KOPT-K1 (cell line): ENCODE data around the gene ZCCHC24.
"Not testable (repeated sequence)": the region's sequence is repeated elsewhere in the genome, so short reads cannot be mapped to it uniquely, and the experiment has no call there.

Experiments used
- H3K27ac ChIP-seq: fragments of 200-600 bp; sonication (generic); 2 replicates; pipeline ENCODE4 v1.5.1; 2016; ENCODE audit warnings: antibody characterized with exemption, mild to moderate bottlenecking, low read depth, low read length; ENCODE audit not compliant: poor library complexity, severe bottlenecking
- H3K36me3 ChIP-seq: fragments of 200-600 bp; sonication (generic); 2 replicates; pipeline ENCODE4 v1.5.1; 2017; ENCODE audit warnings: antibody characterized with exemption, mild to moderate bottlenecking, low read length, moderate library complexity; ENCODE audit not compliant: insufficient read depth
- H3K9me3 ChIP-seq: fragments of 200-600 bp; sonication (generic); 2 replicates; pipeline ENCODE4 v1.5.1; 2017; ENCODE audit warnings: antibody characterized with exemption, low read length, mild to moderate bottlenecking; ENCODE audit not compliant: insufficient read depth, poor library complexity, severe bottlenecking

Gene ZCCHC24

DNA sequence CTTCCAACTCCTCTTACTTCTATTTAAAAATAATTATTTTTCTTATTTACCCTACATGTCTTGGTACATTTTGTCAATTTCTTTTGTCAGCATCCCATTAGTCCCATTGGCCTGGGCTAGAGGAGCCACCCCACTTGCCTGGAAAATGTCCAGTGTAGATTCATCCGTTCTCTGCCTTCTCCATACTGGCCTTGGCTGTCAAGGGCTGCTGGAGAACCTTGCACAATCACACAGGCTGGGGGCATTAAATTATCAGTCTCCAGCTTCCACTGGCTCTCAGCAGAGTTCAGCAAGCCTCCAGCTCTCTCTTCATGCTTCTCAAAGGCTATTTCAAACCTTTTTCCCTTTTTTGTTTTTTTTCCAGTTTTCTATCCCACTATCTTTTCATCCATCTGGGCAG is 13.8 kb upstream of the ZCCHC24 start:
- Histone ChIP-seq H3K27ac (no peak overlapping the region), H3K9me3 (no peaks in the 10 kb centered on the region), H3K36me3 (no peaks in the 10 kb centered on the region)

DNA sequence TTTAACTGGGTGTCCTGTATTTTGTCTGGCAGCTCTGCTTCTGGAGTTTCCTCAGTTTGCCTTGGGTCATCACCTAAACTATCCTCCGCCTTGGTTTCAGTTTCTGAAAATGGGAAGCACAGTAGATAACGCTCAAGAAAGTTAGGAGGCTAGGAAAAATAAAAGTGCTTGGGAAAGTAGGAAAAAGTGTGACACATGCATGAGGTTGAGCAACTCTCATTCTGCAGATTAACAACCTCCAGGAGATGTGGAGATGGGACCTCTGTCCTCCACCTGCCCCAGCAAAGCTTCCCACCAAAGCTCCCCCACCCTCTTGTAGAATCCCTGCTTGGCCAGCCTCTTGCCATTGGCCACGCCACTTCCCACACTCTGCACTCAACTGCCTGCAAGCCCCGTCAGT is 13.1 kb upstream of the ZCCHC24 start:
- Histone ChIP-seq H3K36me3 (no peaks in the 10 kb centered on the region), H3K9me3 (no peaks in the 10 kb centered on the region), H3K27ac (no peak overlapping the region)

DNA sequence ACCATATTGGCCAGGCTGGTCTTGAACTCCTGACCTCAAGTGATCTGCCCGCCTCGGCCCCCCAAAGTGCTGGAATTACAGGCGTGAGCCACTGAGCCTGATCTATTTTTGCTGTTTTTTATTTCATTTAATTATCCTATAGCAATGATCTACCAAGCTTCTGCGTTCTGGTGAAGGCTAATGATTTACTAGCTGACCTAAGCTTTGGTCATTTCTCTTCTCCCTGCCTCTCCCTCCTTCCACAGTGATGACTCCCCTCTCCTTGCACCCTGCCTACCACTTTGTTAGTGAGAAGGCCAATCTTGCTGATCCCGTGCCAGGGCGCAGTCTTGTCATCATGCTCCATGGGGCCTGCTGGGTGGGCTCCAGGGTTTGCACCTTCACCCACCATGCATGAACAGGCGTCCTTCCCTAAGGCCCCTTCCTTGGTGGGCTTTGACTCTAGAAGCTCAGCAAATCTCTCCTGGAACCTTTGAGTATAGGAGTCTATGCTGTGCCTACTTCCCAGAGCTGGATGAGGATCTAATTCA is 11.9 kb upstream of the ZCCHC24 start:
- Histone ChIP-seq H3K36me3 (no peaks in the 10 kb centered on the region), H3K27ac (no peak overlapping the region), H3K9me3 (no peaks in the 10 kb centered on the region)

DNA sequence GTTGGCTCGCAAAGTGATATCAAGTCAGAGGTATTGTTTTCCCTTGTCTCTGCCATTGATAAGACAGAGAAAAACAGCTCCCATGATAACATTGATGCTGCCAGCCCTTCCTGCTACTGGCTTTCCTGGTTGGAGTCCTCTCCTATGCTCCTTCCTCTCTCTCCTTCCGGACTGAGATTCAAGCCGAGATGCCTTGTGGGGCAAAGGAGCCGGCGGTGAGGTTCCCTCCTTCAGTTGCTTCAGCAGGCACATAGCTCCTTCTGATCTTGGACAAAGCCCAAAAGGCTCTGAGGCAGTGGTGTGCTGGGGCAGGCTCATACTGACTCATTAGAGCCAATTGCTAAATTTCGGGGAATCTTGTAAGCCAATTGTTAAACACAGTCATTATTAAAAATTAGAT is 8.8 kb upstream of the ZCCHC24 start:
- Histone ChIP-seq H3K27ac (no peak overlapping the region), H3K36me3 (no peaks in the 10 kb centered on the region)

DNA sequence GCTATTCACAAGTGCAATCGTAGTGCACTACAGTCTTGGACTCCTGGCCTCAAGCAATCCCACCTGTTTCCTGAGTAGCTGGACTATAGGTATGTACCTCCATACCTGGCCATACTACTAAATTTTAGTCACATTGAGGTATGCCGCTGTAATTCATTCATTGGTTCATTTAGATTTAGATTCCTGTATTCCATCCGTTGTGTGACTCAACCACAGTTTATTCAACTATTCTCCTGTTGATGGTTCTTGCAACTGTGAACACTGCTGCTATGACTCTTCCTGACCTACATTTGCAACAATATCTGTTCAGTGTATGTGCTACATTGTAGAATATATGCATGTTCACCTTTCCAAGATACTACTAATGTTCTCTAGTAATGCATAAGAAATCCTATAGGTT is 8.0 kb upstream of the ZCCHC24 start:
- H3K36me3 ChIP-seq, result no peaks in the 10 kb centered on the region
- H3K27ac ChIP-seq, result no peak overlapping the region
- H3K9me3 ChIP-seq, result no peaks in the 10 kb centered on the region

More for the DNA sequence above, 8.8 kb upstream of the ZCCHC24 start:
- no peaks in the 10 kb centered on the region for H3K9me3 ChIP-seq

DNA sequence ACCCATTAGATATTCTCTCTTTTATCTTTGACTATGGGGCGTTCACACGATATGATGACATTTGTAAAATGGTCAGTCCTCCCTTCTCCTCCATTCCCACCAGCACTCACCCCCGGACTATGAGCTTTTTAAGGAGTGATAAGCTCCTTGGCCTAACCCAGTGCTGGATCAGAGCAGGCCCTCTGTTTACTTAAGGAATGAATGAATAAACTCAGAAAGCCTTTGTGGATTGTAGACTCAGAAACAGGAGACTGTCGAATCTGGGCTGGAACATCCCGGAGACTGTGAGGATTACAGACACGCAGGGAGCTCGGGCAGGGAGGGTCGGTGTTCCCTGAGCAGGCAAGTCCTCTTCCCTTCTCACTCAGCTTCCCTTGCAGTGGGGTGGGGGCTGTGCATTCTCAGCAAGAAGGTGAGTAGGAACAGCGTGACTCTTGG is 6.8 kb upstream of the ZCCHC24 start:
- no peaks in the 10 kb centered on the region for H3K36me3 ChIP-seq
- no peak overlapping the region for H3K27ac ChIP-seq
- H3K9me3 ChIP-seq, result no peaks in the 10 kb centered on the region

DNA sequence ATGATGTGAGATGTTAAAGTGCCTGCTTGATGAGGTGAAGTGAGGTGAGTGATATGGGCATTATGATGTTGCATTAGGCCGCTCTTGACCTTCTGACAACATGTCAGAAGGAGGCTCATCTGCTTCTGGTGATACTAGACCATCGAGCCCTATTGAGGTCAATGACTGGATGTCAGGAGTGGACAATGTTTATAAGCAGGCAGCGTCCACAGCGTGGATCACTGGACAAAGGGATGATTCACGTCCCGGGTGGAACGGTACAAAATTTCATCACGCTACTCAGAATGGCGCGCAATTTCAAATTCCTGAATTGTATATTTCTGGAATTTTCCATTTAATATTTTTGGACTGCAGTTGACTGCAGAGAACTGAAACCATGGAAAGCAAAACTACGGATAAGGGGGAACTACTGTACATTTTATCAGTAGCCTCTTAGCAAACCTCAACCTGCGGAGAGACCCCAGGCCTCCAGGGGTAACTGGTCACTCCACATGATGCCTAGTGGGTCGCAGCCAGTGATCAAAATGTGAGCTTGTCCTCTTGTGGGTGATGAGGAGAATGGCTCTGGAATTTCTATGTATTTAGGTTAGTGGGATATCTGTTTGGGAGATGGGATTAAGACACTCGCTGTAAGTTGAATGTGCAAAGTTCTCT is 5.7 kb upstream of the ZCCHC24 start:
- Histone ChIP-seq H3K36me3 (no peaks in the 10 kb centered on the region), H3K27ac (no peak overlapping the region), H3K9me3 (no peaks in the 10 kb centered on the region)

DNA sequence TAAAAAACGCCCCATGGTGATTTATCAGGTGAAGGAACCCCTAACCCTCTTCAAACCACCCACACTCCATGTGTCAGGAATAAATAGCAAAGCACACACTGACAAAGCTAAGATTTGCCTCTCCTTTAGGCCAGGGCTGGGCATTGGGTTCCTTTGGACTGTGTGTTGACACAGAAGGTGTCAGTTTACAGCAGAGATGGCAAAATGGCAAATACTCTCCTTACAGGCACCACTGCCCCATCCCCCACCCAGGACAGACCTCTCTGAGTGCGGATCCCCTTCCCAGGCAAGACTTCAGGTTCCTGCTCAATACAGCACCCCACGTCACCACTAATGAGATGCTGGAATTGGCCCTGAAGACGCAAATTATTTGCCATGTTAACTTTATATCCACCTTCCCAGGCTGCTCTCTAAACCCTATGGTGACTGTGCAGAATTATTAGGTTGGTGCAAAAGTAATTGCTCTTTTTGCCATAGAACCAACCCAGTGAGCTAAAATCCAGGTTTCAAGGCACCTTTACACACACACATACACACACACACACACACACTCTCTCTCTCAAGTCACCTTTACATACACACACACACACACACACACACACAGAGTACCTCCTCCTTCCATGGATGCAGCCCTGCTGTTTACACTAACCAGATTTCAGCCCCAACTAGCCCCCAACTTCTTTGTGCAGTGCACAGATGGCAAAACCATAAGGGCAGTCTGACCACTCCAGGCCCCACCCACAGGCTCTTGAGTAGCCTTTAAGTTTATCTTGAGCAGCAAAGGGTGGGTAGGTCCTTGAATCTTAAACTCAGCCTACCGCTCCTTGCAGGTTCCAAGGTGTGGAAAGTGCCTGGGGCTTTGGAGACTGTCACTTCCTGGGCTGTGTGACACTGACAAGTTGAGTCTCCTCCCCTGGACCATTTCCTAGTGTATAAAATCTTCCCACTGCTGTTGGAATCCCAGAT is 4.0 kb upstream of the ZCCHC24 start:
- H3K9me3 ChIP-seq, result no peaks in the 10 kb centered on the region
- H3K36me3 ChIP-seq, result no peaks in the 10 kb centered on the region
- no peak overlapping the region for H3K27ac ChIP-seq

DNA sequence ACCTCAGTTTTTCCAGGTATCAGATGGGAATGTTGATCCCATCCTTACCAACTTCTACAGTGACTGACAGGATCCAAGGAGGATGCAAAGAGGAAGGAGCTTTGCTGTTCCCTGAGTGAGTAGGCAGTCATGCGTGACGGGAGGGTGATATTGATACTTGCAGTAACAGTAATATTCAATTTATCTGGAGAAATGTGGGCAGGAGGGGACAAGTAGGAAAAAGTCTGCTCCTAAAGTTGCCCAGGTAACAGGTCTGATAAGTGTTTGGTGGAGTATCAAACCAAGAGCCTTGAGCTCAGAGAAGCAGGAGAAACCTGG is 3.3 kb upstream of the ZCCHC24 start:
- Histone ChIP-seq H3K27ac (no peak overlapping the region), H3K36me3 (no peaks in the 10 kb centered on the region), H3K9me3 (no peaks in the 10 kb centered on the region)

DNA sequence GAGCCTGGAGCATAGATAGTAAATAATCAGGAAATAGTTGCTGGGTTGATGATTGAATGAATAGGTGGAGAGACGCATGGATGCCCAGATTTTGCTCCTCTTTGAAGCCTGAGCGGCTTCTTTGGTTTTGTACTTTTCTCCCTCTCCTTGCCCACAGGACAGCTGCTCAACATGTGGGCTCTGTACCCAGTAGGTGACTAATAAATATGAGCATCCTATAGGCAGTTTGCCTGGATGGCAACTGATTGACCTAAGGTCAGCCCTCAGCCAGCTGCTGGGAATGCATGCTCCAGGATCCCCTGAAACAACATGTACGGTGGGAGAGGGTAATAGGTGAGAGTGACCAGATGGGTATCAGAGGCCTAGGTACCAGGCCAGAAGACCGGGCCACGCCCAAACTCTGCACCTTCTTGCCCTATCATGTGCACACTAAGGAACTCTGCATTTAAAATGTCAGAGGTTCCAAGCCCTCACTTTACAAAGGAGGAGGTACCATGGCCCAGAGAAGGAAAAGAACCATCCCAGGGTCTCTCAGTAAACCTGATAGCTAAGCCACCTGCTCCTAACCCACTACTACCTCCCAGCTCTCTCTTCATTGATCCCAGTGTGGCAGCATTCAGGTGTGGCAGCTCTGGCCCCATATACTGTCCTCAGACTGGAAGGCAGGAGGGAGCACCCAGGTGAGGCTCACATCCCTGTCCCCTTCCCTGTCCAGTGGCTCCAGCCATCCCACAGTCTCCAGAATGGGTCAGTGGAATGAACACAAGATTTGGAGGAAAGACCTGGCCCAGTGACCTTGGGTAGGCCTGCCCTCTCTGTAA is 2.7 kb upstream of the ZCCHC24 start:
- no peaks in the 10 kb centered on the region for H3K36me3 ChIP-seq
- H3K27ac ChIP-seq, result no peak overlapping the region
- H3K9me3 ChIP-seq, result no peaks in the 10 kb centered on the region

DNA sequence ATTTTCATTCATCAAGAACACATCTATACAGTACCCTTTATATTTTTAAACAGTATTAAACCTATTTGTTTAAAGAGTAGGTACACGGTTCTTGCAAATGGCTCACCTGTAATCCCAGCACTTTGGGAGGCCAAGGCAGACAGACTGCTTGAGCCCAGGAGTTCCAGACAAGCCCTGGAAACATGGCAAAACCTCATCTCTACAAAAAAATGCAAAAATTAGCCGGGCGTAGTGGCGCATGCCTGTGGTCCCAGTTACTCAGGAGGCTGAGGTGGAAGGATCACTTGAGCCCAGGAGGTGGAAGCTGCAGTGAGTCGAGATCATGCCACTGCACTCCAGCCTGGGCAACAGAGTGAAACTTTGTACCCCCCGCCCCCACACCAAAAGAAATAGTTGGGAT is 1.8 kb upstream of the ZCCHC24 start:
- H3K27ac ChIP-seq, H3K9me3 ChIP-seq, H3K36me3 ChIP-seq: not testable (repeated sequence)

DNA sequence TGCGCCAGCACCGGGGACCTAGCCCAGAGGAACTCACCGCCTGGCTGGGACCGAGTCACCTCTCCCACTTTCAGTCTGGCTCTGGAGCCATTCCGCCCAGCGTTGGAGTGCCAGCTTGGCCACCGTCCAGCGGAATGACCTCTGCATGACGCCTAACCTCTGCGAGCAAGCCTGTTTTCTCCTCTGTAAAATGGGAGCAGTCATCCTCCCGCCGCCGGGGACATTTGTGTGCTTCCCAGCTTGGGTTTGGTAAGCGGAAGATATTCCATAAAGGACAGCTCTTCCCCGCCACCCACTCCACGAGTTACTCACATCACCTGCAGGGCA is 1.3 kb upstream of the ZCCHC24 start:
- H3K27ac ChIP-seq, result no peak overlapping the region
- H3K36me3 ChIP-seq, result no peaks in the 10 kb centered on the region
- H3K9me3 ChIP-seq, result no peaks in the 10 kb centered on the region

DNA sequence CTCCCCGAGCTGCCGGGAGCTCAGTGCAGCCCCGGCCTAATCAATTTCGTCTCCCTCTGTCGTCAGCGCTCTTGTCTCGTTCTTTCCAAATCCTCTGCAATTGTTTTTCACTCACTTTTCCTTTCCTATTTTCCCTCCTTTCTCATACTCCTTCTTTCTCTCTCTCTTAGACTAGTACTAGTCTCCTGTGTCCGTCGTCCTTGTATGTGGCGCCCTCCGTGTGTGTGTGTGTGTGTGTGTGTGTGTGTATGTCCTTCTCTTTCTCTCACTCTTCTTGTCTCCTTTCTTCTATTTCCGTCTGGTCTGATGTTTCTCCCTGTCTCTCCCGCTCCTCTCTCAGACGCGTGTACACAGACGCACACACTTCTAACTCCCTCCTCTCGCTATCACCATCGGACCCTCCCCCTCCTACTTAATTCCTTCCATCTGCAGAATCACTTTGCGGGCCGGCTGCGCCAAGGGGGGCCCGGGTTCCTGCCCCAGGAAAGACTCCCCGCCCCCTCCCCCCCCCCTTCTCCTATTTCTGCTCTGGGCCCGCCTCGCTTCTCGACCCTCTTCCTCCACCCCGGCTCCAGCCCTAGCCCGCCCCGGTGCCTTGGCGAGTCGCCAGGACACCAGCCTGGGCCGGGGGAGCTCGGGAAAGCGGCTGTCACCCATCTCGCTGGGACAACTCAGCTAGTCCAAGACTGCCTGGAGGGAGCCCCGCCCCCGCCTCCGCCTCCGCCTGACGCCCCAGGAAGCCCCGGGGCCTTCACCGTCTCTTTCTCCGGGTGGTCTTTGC is 743 bp upstream of the ZCCHC24 start:
- no peaks in the 10 kb centered on the region for H3K9me3 ChIP-seq
- no peak overlapping the region for H3K27ac ChIP-seq
- H3K36me3 ChIP-seq, result no peaks in the 10 kb centered on the region

DNA sequence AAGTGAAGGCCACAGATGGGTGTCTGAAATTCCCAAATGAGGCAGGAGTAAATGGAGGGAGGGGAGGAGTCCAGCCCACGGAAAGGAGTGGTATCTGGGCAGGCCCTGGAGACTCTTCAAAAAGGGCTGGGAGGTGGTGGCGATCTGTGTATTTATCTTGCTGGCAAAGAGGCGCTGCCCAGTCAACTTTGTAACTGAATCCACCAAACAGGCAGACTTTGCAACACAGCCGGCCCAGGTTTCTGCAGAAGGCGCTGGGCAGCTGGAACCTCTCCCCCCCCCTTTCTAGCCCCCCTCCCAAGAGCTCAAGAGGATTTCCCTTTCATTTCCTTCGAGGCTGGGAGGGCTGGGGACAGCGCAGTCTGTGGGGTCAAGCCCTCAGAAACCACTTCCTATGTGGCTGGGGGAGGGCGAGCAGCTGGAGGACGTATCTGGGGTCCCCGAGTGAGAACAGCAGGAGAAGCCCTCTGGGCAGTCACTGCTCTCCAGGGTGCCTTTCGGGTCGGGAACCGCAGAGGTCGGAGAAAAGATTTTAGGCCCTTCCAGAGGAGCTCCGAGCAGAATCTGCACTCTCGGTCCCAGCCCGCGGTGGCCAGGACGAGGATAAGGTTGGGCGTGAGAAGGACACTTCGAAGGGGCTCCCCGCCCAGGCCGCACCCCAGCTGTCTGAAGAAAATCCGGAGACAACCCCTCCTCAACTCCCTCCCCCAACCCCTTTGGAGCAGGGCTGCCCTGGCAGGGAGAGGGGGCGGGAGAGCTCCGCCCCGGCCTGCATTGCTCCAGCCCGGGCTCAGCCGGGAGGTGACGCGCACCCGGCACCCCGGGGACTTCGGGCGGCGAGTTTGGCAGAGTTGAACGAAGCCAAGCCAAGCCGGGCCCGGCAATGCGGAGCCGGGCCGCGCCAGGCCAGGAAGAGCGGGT is 965 bp downstream of the ZCCHC24 start:
- no peaks in the 10 kb centered on the region for H3K9me3 ChIP-seq
- no peaks in the 10 kb centered on the region for H3K36me3 ChIP-seq
- no peak overlapping the region for H3K27ac ChIP-seq
